ENCODE data around the gene STOML2. TPM values are rescaled to one million over a fixed set of nuclear protein-coding genes. Genes with fewer than 3 reads are reported as not detected.

The STOML2 gene
- total RNA-seq, 1 experiment from 2014 or later = 175 TPM

DNA sequence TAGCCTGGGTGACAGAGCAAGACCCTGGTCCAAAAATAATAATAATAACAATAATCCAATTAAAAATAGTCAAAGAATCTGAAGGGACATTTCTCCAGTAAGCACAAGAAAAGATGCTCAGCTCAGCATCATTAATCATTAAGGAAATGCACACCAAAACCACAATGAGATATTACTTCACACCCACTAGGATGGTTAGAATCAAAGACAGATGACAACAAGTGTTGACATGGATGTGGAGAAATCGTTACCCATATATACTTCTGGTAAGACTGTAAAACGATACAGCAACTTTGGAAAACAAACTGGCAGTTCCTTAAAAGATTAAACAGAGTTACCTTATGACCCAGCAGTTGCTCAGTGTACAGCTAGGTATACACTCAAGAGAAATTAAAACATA lies 17.9 kb downstream of the STOML2 start:
- Histone ChIP-seq H3K4me2 (ENCODE audit: low read length) (no peak overlapping the region), H2AFZ (ENCODE audit: low read length) (no peak overlapping the region), H3K79me2 (ENCODE audit: low read length) (no peaks in the 10 kb centered on the region), H3K4me3 (ENCODE audit: low read length) (no peak overlapping the region), H3F3A (ENCODE audit: low read length, unreplicated experiment) (no peaks in the 10 kb centered on the region), H3K36me3 (ENCODE audit: low read depth, low read length) (no peaks in the 10 kb centered on the region), H3K9ac (ENCODE audit: low read length) (no peak overlapping the region), H3K27ac (ENCODE audit: low read length) (no peak overlapping the region), H3K4me1 (ENCODE audit: insufficient read depth, low read length) (0 out of 2 replicates have a peak, but pooled peaks cover 7% of the 10 kb centered on the region), H3K9me3 (ENCODE audit: low read length) (no peaks in the 10 kb centered on the region), H3K27me3 (ENCODE audit: low read length) (no peaks in the 10 kb centered on the region), H3K9me2 (replicated peaks; ENCODE audit: low read length) (no peaks in the 10 kb centered on the region), H4K20me1 (ENCODE audit: low read length) (no peaks in the 10 kb centered on the region)
- intact Hi-C loops (cut with micrococcal nuclease) = no loop called here
- BruUV-seq (replicated peaks) = no TSS peak
- ChIA-PET CTCF (no interaction called here), POLR2A (ENCODE audit: unreplicated experiment) (no interaction called here)
- TF ChIP-seq EZH2 (IDR thresholded peaks at IDR 0.05; ENCODE audit: low read length, unreplicated experiment) = no peak
- TF ChIP-seq, protein P1, sequence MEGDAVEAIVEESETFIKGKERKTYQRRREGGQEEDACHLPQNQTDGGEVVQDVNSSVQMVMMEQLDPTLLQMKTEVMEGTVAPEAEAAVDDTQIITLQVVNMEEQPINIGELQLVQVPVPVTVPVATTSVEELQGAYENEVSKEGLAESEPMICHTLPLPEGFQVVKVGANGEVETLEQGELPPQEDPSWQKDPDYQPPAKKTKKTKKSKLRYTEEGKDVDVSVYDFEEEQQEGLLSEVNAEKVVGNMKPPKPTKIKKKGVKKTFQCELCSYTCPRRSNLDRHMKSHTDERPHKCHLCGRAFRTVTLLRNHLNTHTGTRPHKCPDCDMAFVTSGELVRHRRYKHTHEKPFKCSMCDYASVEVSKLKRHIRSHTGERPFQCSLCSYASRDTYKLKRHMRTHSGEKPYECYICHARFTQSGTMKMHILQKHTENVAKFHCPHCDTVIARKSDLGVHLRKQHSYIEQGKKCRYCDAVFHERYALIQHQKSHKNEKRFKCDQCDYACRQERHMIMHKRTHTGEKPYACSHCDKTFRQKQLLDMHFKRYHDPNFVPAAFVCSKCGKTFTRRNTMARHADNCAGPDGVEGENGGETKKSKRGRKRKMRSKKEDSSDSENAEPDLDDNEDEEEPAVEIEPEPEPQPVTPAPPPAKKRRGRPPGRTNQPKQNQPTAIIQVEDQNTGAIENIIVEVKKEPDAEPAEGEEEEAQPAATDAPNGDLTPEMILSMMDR (conservative IDR thresholded peaks at IDR 0.05; ENCODE audit: low read depth, low read length) = no peak
- no peak for TF ChIP-seq EZH2phosphoT487 (IDR thresholded peaks at IDR 0.05; ENCODE audit: borderline replicate concordance, low read length)
- ATAC-seq = no peak
- DNase-seq = no peak

DNA sequence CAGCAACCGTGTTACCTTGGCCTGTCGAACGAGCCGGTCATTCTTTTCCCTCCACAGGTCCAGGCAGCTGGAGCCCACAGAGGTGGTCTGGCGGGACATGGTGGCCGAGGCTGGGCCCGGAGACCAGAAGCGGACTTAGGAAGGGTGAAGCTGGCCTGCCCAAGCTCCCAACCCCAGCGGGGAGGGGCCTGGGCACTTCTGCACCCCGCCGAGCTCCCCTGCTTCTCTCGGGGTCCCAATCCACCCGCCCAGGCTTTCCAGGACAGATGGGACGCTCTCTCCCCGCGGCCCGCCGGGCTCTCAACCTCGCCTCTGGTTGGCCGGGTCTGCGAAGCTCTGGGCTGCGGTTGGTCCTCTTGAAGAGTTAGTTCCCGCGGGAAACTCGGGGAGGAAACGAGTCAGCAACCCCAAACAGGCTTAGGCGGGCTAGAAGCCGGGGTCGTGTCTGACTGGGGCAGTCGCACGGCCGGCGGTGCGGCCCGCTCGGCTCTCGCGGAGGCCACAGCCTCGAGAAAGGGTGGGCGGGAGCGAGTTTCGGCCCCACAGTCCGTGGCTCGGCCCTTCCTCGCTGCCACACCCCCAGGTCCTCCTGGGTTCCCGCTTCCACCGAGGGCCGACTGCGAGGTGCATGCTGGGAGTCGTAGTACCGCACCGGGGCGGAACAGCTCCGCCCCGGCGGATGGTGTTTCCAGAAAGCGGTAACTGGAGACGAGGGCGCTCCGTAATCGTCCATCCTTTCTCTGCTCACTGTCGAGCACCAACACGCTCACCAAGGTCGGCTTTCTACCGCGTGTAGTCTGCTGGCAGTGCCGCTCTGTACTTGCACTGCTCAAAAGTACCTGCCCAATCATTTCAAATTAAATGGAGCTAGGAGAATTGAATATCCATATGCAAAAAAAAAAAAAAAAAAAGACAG lies 23.2 kb downstream of the STOML2 start, which contains the start of gene FANCG:
FANCG (minus strand) TSS at position 517 of the 916 bp plus-strand sequence; CDS start at position 99, 418 bp downstream.
- Histone ChIP-seq H3K9ac (ENCODE audit: low read length) (peak within 1 kb of the TSS; percentile 92), H3K9me3 (ENCODE audit: low read length) (no peaks in the 10 kb centered on the region), H4K20me1 (ENCODE audit: low read length) (no peaks in the 10 kb centered on the region), H2AFZ (ENCODE audit: low read length) (peak within 1 kb of the TSS; percentile 87), H3K4me2 (ENCODE audit: low read length) (peak within 1 kb of the TSS; percentile 98), H3K79me2 (ENCODE audit: low read length) (peaks cover 29% of the 10 kb centered on the region), H3K4me1 (ENCODE audit: insufficient read depth, low read length) (0 out of 2 replicates have a peak, but pooled peaks cover 8% of the 10 kb centered on the region), H3K9me2 (replicated peaks; ENCODE audit: low read length) (no peaks in the 10 kb centered on the region), H3K4me3 (ENCODE audit: low read length) (peak within 1 kb of the TSS; percentile 91), H3K27ac (ENCODE audit: low read length) (peak within 1 kb of the TSS; percentile 83), H3K27me3 (ENCODE audit: low read length) (no peaks in the 10 kb centered on the region), H3F3A (ENCODE audit: low read length, unreplicated experiment) (no peaks in the 10 kb centered on the region), H3K36me3 (ENCODE audit: low read depth, low read length) (no peaks in the 10 kb centered on the region)
- BruUV-seq (replicated peaks) = no TSS peak
- CTCF ChIA-PET = interaction anchor here (0.6 to 1.1 kb wide), 3 partner anchors 8 to 180 kb away, joined by 3 to 4 read pairs (median 3); no protein-coding TSS in a partner anchor
- POLR2A ChIA-PET (ENCODE audit: unreplicated experiment) = interaction anchor here (0.6 kb wide), 1 partner anchor 683 kb away, joined by 3 read pairs; no protein-coding TSS in a partner anchor
- peak; percentile 87 for DNase-seq
- TF ChIP-seq, protein P1 (conservative IDR thresholded peaks at IDR 0.05; ENCODE audit: low read depth, low read length) = no peak
- TF ChIP-seq EZH2phosphoT487 (IDR thresholded peaks at IDR 0.05; ENCODE audit: borderline replicate concordance, low read length) = no peak
- no peak for TF ChIP-seq EZH2 (IDR thresholded peaks at IDR 0.05; ENCODE audit: low read length, unreplicated experiment)
- ATAC-seq = peak; percentile 93
- intact Hi-C loops (cut with micrococcal nuclease) = no loop called here
